Trophoblast cell (in vitro differentiated cells and primary cell): ENCODE measurements around the gene IPO11.
A peak's percentile ranks its signal among the peaks of the same experiment; 100 is the strongest.
"Not testable (repeated sequence)": the region's sequence is repeated elsewhere in the genome, so short reads cannot be mapped to it uniquely, and the experiment has no call there.

Source experiments
- DNase-seq, 2 donors: peaks; one replicate each; pipeline ENCODE4 v3.0.0-alpha.2; 2016
- H2AFZ ChIP-seq: 2 replicates; pipeline ENCODE4 v1.6.1; 2013; ENCODE audit warnings: low read length, moderate library complexity, mild to moderate bottlenecking; ENCODE audit not compliant: insufficient read depth, poor library complexity
- H2AK5ac ChIP-seq: 2 replicates; pipeline ENCODE4 v1.6.1; 2013; ENCODE audit warnings: mild to moderate bottlenecking, low read length
- H2BK120ac ChIP-seq: 2 replicates; pipeline ENCODE4 v1.6.1; 2013; ENCODE audit warnings: low read length, mild to moderate bottlenecking, moderate library complexity; ENCODE audit not compliant: insufficient read depth, poor library complexity
- H2BK12ac ChIP-seq: 2 replicates; pipeline ENCODE4 v1.6.1; 2013; ENCODE audit warnings: mild to moderate bottlenecking, low read length, moderate library complexity
- H2BK5ac ChIP-seq: 2 replicates; pipeline ENCODE4 v1.6.1; 2013; ENCODE audit warnings: low read length, low read depth, moderate library complexity, mild to moderate bottlenecking; ENCODE audit not compliant: poor library complexity
- H3K14ac ChIP-seq: 2 replicates; pipeline ENCODE4 v1.6.1; 2013; ENCODE audit warnings: mild to moderate bottlenecking, low read length
- H3K18ac ChIP-seq: 2 replicates; pipeline ENCODE4 v1.6.1; 2013; ENCODE audit warnings: mild to moderate bottlenecking, low read length
- H3K23ac ChIP-seq: 2 replicates; pipeline ENCODE4 v1.6.1; 2013; ENCODE audit warnings: low read length
- H3K27ac ChIP-seq: 2 replicates; pipeline ENCODE4 v1.5.1; 2013; ENCODE audit warnings: low read depth, mild to moderate bottlenecking, inconsistent platforms, low read length, moderate library complexity
- H3K27me3 ChIP-seq: 2 replicates; pipeline ENCODE4 v1.6.1; 2013; ENCODE audit warnings: inconsistent platforms, mild to moderate bottlenecking, low read length, moderate library complexity; ENCODE audit not compliant: insufficient read depth
- H3K36me3 ChIP-seq, 2 experiments: 1 replicate in 1 of 2; 2 replicates in 1 of 2; pipeline ENCODE4 v1.6.1; 2013; ENCODE audit warnings: low read length in 2 of 2, mild to moderate bottlenecking in 2 of 2, moderate library complexity in 1 of 2; ENCODE audit not compliant: insufficient read depth in 2 of 2, control insufficient read depth in 1 of 2
- H3K4ac ChIP-seq: 2 replicates; pipeline ENCODE4 v1.6.1; 2013; ENCODE audit warnings: low read depth, mild to moderate bottlenecking, low read length, moderate library complexity
- H3K4me1 ChIP-seq, 2 experiments: 1 replicate in 1 of 2; 2 replicates in 1 of 2; pipeline ENCODE4 v1.6.1; 2013; ENCODE audit warnings: low read length in 2 of 2, mild to moderate bottlenecking in 2 of 2, moderate library complexity in 1 of 2; ENCODE audit not compliant: insufficient read depth in 2 of 2, control insufficient read depth in 1 of 2
- H3K4me2 ChIP-seq: 2 replicates; pipeline ENCODE4 v1.6.1; 2013; ENCODE audit warnings: inconsistent platforms, mild to moderate bottlenecking, low read length, moderate library complexity
- H3K4me3 ChIP-seq: 2 replicates; pipeline ENCODE4 v1.5.1; 2013; ENCODE audit warnings: mild to moderate bottlenecking, low read depth, low read length, inconsistent platforms
- H3K79me1 ChIP-seq: one replicate; pipeline ENCODE4 v1.6.1; 2013; ENCODE audit warnings: low read length
- H3K79me2 ChIP-seq: 2 replicates; pipeline ENCODE4 v1.6.1; 2013; ENCODE audit warnings: low read length, mild to moderate bottlenecking; ENCODE audit not compliant: control insufficient read depth, insufficient read depth, poor library complexity
- H3K9ac ChIP-seq: 2 replicates; pipeline ENCODE4 v1.6.1; 2013; ENCODE audit warnings: mild to moderate bottlenecking, low read length
- H3K9me3 ChIP-seq: 2 replicates; pipeline ENCODE4 v1.6.1; 2013; ENCODE audit warnings: low read depth, mild to moderate bottlenecking, control low read depth, inconsistent platforms, low read length; ENCODE audit not compliant: insufficient read depth
- H4K12ac ChIP-seq: 2 replicates; pipeline ENCODE4 v1.6.1; 2013; ENCODE audit warnings: low read depth, mild to moderate bottlenecking, low read length, moderate library complexity
- H4K8ac ChIP-seq: 2 replicates; pipeline ENCODE4 v1.6.1; 2013; ENCODE audit warnings: low read depth, mild to moderate bottlenecking, low read length, moderate library complexity
- H4K91ac ChIP-seq: one replicate; pipeline ENCODE4 v1.6.1; 2013; ENCODE audit warnings: low read depth, mild to moderate bottlenecking, low read length, moderate library complexity
- WGBS: extraction: QIAGEN DNeasy Blood & Tissue Kit; methylation state at CpG from one replicate; pipeline ENCODE4 v1.1.7; 2013; ENCODE audit warnings: missing lambda C conversion rate; ENCODE audit not compliant: insufficient read length, insufficient coverage; ENCODE audit errors: extremely low coverage; 5-methylcytosine and 5-hydroxymethylcytosine counted together

IPO11 gene

DNA sequence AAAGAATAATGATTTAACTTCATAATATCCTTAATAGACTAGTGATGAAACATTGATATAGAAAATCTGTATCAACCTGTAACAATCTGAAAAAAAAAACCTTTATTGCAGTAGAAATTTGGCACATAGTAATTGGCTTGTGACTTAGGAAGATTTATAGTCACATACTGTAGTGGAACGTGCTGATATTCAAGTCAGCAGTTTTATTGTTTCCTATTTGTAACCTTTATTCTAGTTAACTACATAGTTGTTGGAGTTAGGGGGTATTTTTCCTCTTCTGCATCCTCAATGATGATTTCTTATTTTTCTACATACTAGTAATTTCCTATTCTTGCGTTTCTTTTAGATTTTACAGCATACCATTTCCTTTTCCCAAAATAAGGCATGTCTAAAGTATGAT lies 151.5 kb downstream of the IPO11 start:
- H2AK5ac ChIP-seq: no peak overlapping the region
- no peak overlapping the region for H2AFZ ChIP-seq
- H3K79me1 ChIP-seq: peaks cover 2% of the 10 kb centered on the region
- H3K4me3 ChIP-seq: no peak overlapping the region
- WGBS: no CpG with 5 or more reads among the region's 2 CpGs
- no peak overlapping the region for H3K14ac ChIP-seq
- no peak overlapping the region for H3K18ac ChIP-seq
- no peak overlapping the region for H2BK120ac ChIP-seq
- no peaks in the 10 kb centered on the region for H3K79me2 ChIP-seq
- H3K9ac ChIP-seq: no peak overlapping the region
- H3K23ac ChIP-seq: no peak overlapping the region
- no peak overlapping the region for H2BK12ac ChIP-seq
- no peak overlapping the region for H3K4ac ChIP-seq
- H3K4me1 ChIP-seq: peaks cover 2 to 4% of the 10 kb centered on the region in 2 experiments
- no peaks in the 10 kb centered on the region for H3K27me3 ChIP-seq
- peaks cover 0 to 4% of the 10 kb centered on the region in 2 experiments for H3K36me3 ChIP-seq
- H3K9me3 ChIP-seq: peaks cover 4% of the 10 kb centered on the region
- H3K27ac ChIP-seq: no peak overlapping the region
- H2BK5ac ChIP-seq: no peak overlapping the region
- DNase-seq: no peak
- no peak overlapping the region for H4K8ac ChIP-seq
- no peak overlapping the region for H4K12ac ChIP-seq
- no peak overlapping the region for H4K91ac ChIP-seq
- no peak overlapping the region for H3K4me2 ChIP-seq

DNA sequence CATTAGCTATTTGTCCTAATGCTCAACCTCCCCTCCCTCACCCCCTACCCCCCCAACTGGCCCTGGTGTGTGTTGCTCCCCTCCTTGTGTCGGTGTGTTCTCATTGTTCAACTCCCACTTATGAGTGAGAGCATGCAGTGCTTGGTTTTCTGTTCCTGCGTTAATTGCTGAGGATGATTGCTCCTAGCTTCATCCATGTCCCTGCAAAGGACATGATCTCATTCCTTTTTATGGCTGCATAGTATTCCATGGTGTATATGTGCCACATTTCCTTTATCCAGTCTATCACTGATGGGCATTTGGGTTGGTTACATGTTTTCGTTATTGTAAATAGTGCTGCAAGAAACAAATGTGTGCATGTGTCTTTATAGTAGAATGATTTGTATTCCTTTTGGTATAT lies 153.2 kb downstream of the IPO11 start:
- no CpG with 5 or more reads among the region's 3 CpGs for WGBS
- H4K91ac ChIP-seq, H3K18ac ChIP-seq, H3K14ac ChIP-seq, H3K79me2 ChIP-seq, H3K9me3 ChIP-seq, H3K4ac ChIP-seq, H4K12ac ChIP-seq, H2BK120ac ChIP-seq, H4K8ac ChIP-seq, H2AFZ ChIP-seq, H2BK5ac ChIP-seq, H2BK12ac ChIP-seq, H3K4me1 ChIP-seq, DNase-seq, H3K9ac ChIP-seq, H2AK5ac ChIP-seq, H3K4me2 ChIP-seq, H3K36me3 ChIP-seq, H3K79me1 ChIP-seq, H3K4me3 ChIP-seq, H3K27me3 ChIP-seq, H3K27ac ChIP-seq, H3K23ac ChIP-seq: not testable (repeated sequence)

DNA sequence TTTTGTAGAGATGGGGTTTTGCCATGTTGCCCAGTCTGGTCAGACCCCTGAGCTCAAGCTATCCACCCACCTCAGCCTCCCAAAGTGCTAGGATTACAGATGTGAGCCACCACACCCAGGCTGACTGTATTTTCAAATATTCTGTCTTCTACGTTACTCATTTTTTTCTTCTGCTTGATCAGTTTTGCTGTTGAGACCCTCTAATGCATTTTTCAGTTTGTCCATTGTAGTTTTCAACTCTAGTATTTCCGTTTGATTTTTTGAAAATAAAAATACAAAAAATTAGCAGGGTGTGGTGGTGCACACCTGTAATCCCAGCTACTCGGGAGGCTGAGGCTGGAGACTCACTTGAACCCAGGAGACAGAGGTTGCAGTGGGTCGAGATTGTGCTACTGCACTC lies 155.6 kb downstream of the IPO11 start:
- H3K79me1 ChIP-seq: peaks cover 2% of the 10 kb centered on the region
- H3K14ac ChIP-seq: no peak overlapping the region

DNA sequence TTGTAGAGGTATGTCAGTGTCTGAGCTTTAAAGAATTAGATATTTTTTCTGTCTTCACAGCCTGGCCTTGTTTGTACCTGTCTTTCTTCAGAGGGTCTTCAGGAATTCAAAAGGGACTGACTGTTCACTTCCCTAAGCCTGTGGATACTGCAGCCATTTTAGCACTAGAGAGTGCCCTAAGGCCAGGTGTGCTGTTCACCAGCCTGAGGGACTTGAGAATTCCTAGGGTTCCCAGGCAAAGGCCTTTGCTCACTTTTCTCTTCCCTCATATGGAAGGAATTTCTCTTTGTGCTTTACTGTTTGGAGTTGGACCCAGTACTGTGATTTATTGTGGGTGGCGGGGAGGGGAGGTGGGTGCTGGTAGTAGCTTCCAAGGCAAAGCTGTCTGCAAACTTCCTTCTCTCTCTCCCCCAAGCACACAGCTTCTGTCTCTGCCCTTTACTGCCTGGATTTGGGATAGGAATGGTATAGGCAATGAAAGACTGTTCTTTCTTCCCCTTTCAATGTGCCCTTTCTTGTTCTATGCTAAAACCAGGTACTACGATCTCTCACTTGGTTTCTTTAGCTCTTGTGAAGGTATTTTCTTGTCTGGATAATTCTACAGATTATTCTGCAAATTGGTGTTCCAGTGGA lies 156.4 kb downstream of the IPO11 start:
- H2BK120ac ChIP-seq: peak overlapping the region; percentile 88
- no CpG with 5 or more reads among the region's 2 CpGs for WGBS
- H2BK12ac ChIP-seq: no peak overlapping the region
- peaks cover 2 to 4% of the 10 kb centered on the region in 2 experiments for H3K36me3 ChIP-seq
- H3K79me2 ChIP-seq: no peaks in the 10 kb centered on the region
- no peak overlapping the region for H3K23ac ChIP-seq
- peak; percentile 7 to 57 for DNase-seq
- no peaks in the 10 kb centered on the region for H3K27me3 ChIP-seq
- no peak overlapping the region for H2AFZ ChIP-seq
- no peak overlapping the region for H4K12ac ChIP-seq
- H3K27ac ChIP-seq: peak overlapping the region; percentile 95
- no peak overlapping the region for H2AK5ac ChIP-seq
- no peak overlapping the region for H3K4ac ChIP-seq
- peaks cover 2% of the 10 kb centered on the region for H3K79me1 ChIP-seq
- no peak overlapping the region for H4K91ac ChIP-seq
- H2BK5ac ChIP-seq: peak overlapping the region; percentile 89
- H3K4me3 ChIP-seq: no peak overlapping the region
- H3K4me1 ChIP-seq: peaks cover 2% of the 10 kb centered on the region in 2 experiments
- peak overlapping the region; percentile 82 for H3K14ac ChIP-seq
- peak overlapping the region; percentile 29 for H3K4me2 ChIP-seq
- H3K9ac ChIP-seq: no peak overlapping the region
- H3K18ac ChIP-seq: no peak overlapping the region
- H4K8ac ChIP-seq: peak overlapping the region; percentile 62
- peaks cover 4% of the 10 kb centered on the region for H3K9me3 ChIP-seq

More for the DNA sequence above, 155.6 kb downstream of the IPO11 start:
- Histone ChIP-seq H3K23ac (no peak overlapping the region), H3K4me1 (peaks cover 2% of the 10 kb centered on the region in 2 experiments), H3K4me3 (no peak overlapping the region), H3K18ac (no peak overlapping the region), H3K27ac (no peak overlapping the region), H2BK5ac (no peak overlapping the region), H4K12ac (no peak overlapping the region), H2AFZ (no peak overlapping the region), H2BK120ac (no peak overlapping the region), H3K79me2 (no peaks in the 10 kb centered on the region), H3K4ac (no peak overlapping the region), H4K8ac (no peak overlapping the region), H2AK5ac (no peak overlapping the region), H3K36me3 (peaks cover 2 to 4% of the 10 kb centered on the region in 2 experiments), H4K91ac (no peak overlapping the region), H3K27me3 (no peaks in the 10 kb centered on the region), H3K4me2 (no peak overlapping the region), H2BK12ac (no peak overlapping the region), H3K9me3 (peaks cover 4% of the 10 kb centered on the region), H3K9ac (no peak overlapping the region)
- WGBS: no CpG with 5 or more reads among the region's 4 CpGs
- no peak for DNase-seq
